ENCODE results near the gene CHSY1. TPM values are rescaled to one million over a fixed set of nuclear protein-coding genes. Genes with fewer than 3 reads are reported as not detected.
A peak's percentile ranks its signal among the peaks of the same experiment; 100 is the strongest.

Gene CHSY1
- total and polyA plus RNA-seq, 2 donors (not counting 1 experiment from before 2014, with no cell fraction given) = 4.7 to 20.3 TPM

GRCh38 chr15:101210058-101210457 lies 41.8 kb downstream of the CHSY1 start:
- no peak for ATAC-seq (ENCODE audit: low read depth)
- no peaks in the 10 kb centered on the region for H3K9me3 ChIP-seq (ENCODE audit: control extremely low read depth in 1 of 3, control insufficient read depth in 2 of 3, insufficient read depth in 1 of 3, low read length in 2 of 3)
- H3K79me2 ChIP-seq (ENCODE audit: control insufficient read depth, insufficient read depth, low read length) = peaks cover 91% of the 10 kb centered on the region
- intact Hi-C loops (cut with micrococcal nuclease) = no loop called here
- ChIA-PET POLR2A (no interaction called here), CTCF (no interaction called here)
- WGBS (ENCODE audit: insufficient coverage) = no CpG with 5 or more reads among the region's 1 CpG
- H3K4me2 ChIP-seq (replicated peaks; ENCODE audit: low read depth, low read length, poor library complexity, severe bottlenecking) = peak overlapping the region; percentile 12
- H3K27me3 ChIP-seq (replicated peaks in 1 of 4; ENCODE audit: control extremely low read depth in 1 of 4, control insufficient read depth in 3 of 4, insufficient read depth in 4 of 4, low read length in 3 of 4) = no peaks in the 10 kb centered on the region
- no peaks in the 10 kb centered on the region for H3K27me3 Mint-ChIP-seq
- H3K4me3 ChIP-seq (ENCODE audit: control extremely low read depth in 1 of 5, extremely low read depth in 1 of 5, insufficient read depth in 1 of 5, low read depth in 2 of 5, low read length in 4 of 5) = no peak overlapping the region
- H3K4me3 Mint-ChIP-seq = no peak overlapping the region
- H3K27ac Mint-ChIP-seq = no peak overlapping the region
- H3K27ac ChIP-seq (ENCODE audit: low read length in 2 of 2) = no peak overlapping the region
- peaks cover 3 to 4% of the 10 kb centered on the region in 2 donors for H3K4me1 ChIP-seq (ENCODE audit: control insufficient read depth in 2 of 2, insufficient read depth in 2 of 2, low read length in 2 of 2)
- no peaks in the 10 kb centered on the region for H3K9me3 Mint-ChIP-seq (ENCODE audit: insufficient read depth)
- DNase-seq = no peak
- peaks cover 0 to 7% of the 10 kb centered on the region in 2 experiments for H3K36me3 ChIP-seq (replicated peaks in 1 of 2; ENCODE audit: control extremely low read depth in 1 of 2, control insufficient read depth in 1 of 2, extremely low read depth in 1 of 2, insufficient read depth in 2 of 2, low read length in 1 of 2)
- TF ChIP-seq CTCF (IDR thresholded peaks at IDR 0.05) (no peak), EZH2 (IDR thresholded peaks at IDR 0.05; ENCODE audit: borderline replicate concordance, insufficient read depth, low read depth, low read length, poor library complexity, severe bottlenecking) (no peak)
- H3K9ac ChIP-seq (ENCODE audit: low read length) = no peak overlapping the region
- no peak overlapping the region for H2AFZ ChIP-seq (ENCODE audit: insufficient read depth, low read depth, low read length, poor library complexity, severe bottlenecking)
- H4K20me1 ChIP-seq (ENCODE audit: control insufficient read depth, insufficient read depth, low read length, poor library complexity, severe bottlenecking) = peaks cover 33% of the 10 kb centered on the region
- peaks cover 58% of the 10 kb centered on the region for H3K4me1 Mint-ChIP-seq

GRCh38 chr15:101209285-101209845 lies 42.5 kb downstream of the CHSY1 start:
- Histone ChIP-seq H3K9ac (ENCODE audit: low read length) (no peak overlapping the region), H3K27ac (ENCODE audit: low read length in 2 of 2) (no peak overlapping the region), H2AFZ (ENCODE audit: insufficient read depth, low read depth, low read length, poor library complexity, severe bottlenecking) (no peak overlapping the region), H3K36me3 (replicated peaks in 1 of 2; ENCODE audit: control extremely low read depth in 1 of 2, control insufficient read depth in 1 of 2, extremely low read depth in 1 of 2, insufficient read depth in 2 of 2, low read length in 1 of 2) (peaks cover 0 to 7% of the 10 kb centered on the region in 2 experiments), H3K9me3 (ENCODE audit: control extremely low read depth in 1 of 3, control insufficient read depth in 2 of 3, insufficient read depth in 1 of 3, low read length in 2 of 3) (no peaks in the 10 kb centered on the region), H3K4me3 (ENCODE audit: control extremely low read depth in 1 of 5, extremely low read depth in 1 of 5, insufficient read depth in 1 of 5, low read depth in 2 of 5, low read length in 4 of 5) (no peak overlapping the region), H3K27me3 (replicated peaks in 1 of 4; ENCODE audit: control extremely low read depth in 1 of 4, control insufficient read depth in 3 of 4, insufficient read depth in 4 of 4, low read length in 3 of 4) (no peaks in the 10 kb centered on the region), H3K79me2 (ENCODE audit: control insufficient read depth, insufficient read depth, low read length) (peaks cover 91% of the 10 kb centered on the region), H3K4me1 (ENCODE audit: control insufficient read depth in 2 of 2, insufficient read depth in 2 of 2, low read length in 2 of 2) (peaks cover 3 to 4% of the 10 kb centered on the region in 2 donors), H3K4me2 (replicated peaks; ENCODE audit: low read depth, low read length, poor library complexity, severe bottlenecking) (no peak overlapping the region), H4K20me1 (ENCODE audit: control insufficient read depth, insufficient read depth, low read length, poor library complexity, severe bottlenecking) (peaks cover 40% of the 10 kb centered on the region)
- Mint-ChIP-seq H3K9me3 (ENCODE audit: insufficient read depth) (no peaks in the 10 kb centered on the region), H3K4me1 (peaks cover 61% of the 10 kb centered on the region), H3K27ac (no peak overlapping the region), H3K4me3 (no peak overlapping the region), H3K27me3 (no peaks in the 10 kb centered on the region)
- ATAC-seq (ENCODE audit: low read depth) (no peak), DNase-seq (no peak)
- TF ChIP-seq CTCF (IDR thresholded peaks at IDR 0.05) (no peak), EZH2 (IDR thresholded peaks at IDR 0.05; ENCODE audit: borderline replicate concordance, insufficient read depth, low read depth, low read length, poor library complexity, severe bottlenecking) (no peak)
- POLR2A ChIA-PET = no interaction called here
- CTCF ChIA-PET = no interaction called here
- WGBS (ENCODE audit: insufficient coverage) = no CpG with 5 or more reads among the region's 5 CpGs
- intact Hi-C loops (cut with micrococcal nuclease) = no loop called here
